Ovary (tissue), 3 donors: ENCODE data around the gene RBPJL.

Source experiments
- CTCF ChIP-seq, 3 donors: fragments of 450-650 bp in 2 of 3; fragments of 200-600 bp in 1 of 3; IDR thresholded peaks; one replicate each; pipeline versions ENCODE4 v1.5.1 to v1.8.0; 2016 to 2022; ENCODE audit warnings: antibody characterized with exemption in 3 of 3, mild to moderate bottlenecking in 1 of 3
- POLR2A ChIP-seq: fragments of 450-650 bp; IDR thresholded peaks from one replicate; pipeline ENCODE4 v1.6.1; 2017; ENCODE audit warnings: antibody characterized with exemption, mild to moderate bottlenecking, moderate library complexity
- donor health status: DM: no; HTN: no; CAD: no.

- TF ChIP-seq CTCF (IDR thresholded peaks at IDR 0.05) (no peak), POLR2A (no peak)
Measured at GRCh38 chr20:45258664-45259063, 48.0 kb upstream of the RBPJL start.
